WTC11 (cell line): ENCODE data around the gene B3GAT1. TPM values are rescaled to one million over a fixed set of nuclear protein-coding genes. Genes with fewer than 3 reads are reported as not detected.

Experiments used
- ATAC-seq: fragments of 200-7000 bp; cut with Tn5 transposase; 2 replicates; pipeline ENCODE4 v1.10.0; 2021; ENCODE audit warnings: mild to moderate bottlenecking, moderate library complexity
- CTCF ChIA-PET: fragments of 300-600 bp; sonication (Branson Sonifier 250); formaldehyde crosslinking; loops from one replicate; lab custom pipeline; 2021; ENCODE audit warnings: antibody characterized with exemption; lab: Charles Lee
- POLR2A ChIA-PET: fragments of 350-600 bp; sonication (Branson Sonifier 250); formaldehyde crosslinking; loops from one replicate; lab custom pipeline; 2021; ENCODE audit warnings: antibody characterized with exemption; lab: Charles Lee
- DNase-seq: peaks from one replicate; pipeline ENCODE4 v3.0.0; 2021; ENCODE audit warnings: low spot score
- H3K27ac Mint-ChIP-seq: 2 replicates; pipeline ENCODE4 v1.8.0; 2021; ENCODE audit warnings: mixed read lengths
- H3K27me3 Mint-ChIP-seq: 2 replicates; pipeline ENCODE4 v1.8.0; 2021; ENCODE audit warnings: low read depth, mild to moderate bottlenecking, moderate library complexity, mixed read lengths
- H3K36me3 Mint-ChIP-seq: 2 replicates; pipeline ENCODE4 v1.8.0; 2021; ENCODE audit warnings: mixed read lengths
- H3K4me1 Mint-ChIP-seq: 2 replicates; pipeline ENCODE4 v1.8.0; 2022; ENCODE audit warnings: mixed read lengths
- H3K4me3 Mint-ChIP-seq: 2 replicates; pipeline ENCODE4 v1.8.0; 2021; ENCODE audit warnings: mild to moderate bottlenecking, moderate library complexity, mixed read lengths
- H3K9me3 Mint-ChIP-seq: 2 replicates; pipeline ENCODE4 v1.8.0; 2021; ENCODE audit warnings: mixed read lengths
- AR ChIP-seq: fragments of 250-450 bp; sonication (Bioruptor Pico); IDR thresholded peaks from 2 replicates; pipeline ENCODE4 v1.9.0; 2021; ENCODE audit warnings: mild to moderate bottlenecking
- ARID4B ChIP-seq: sonication (generic); formaldehyde crosslinking; IDR thresholded peaks from 2 replicates; pipeline ENCODE4 v1.8.0; 2023; ENCODE audit warnings: missing genetic modification reagents, mild to moderate bottlenecking, borderline replicate concordance
- ATF2 ChIP-seq: sonication (generic); formaldehyde crosslinking; IDR thresholded peaks from 2 replicates; pipeline ENCODE4 v1.8.1; 2022; ENCODE audit warnings: low read depth, missing genetic modification reagents, borderline replicate concordance
- ATF6 ChIP-seq: sonication (generic); formaldehyde crosslinking; IDR thresholded peaks from 2 replicates; pipeline ENCODE4 v1.8.1; 2023; ENCODE audit warnings: mild to moderate bottlenecking, missing genetic modification reagents
- E2F4 ChIP-seq: sonication (generic); formaldehyde crosslinking; IDR thresholded peaks from 2 replicates; pipeline ENCODE4 v1.8.1; 2022; ENCODE audit warnings: low read depth, mild to moderate bottlenecking, moderate library complexity, missing genetic modification reagents, borderline replicate concordance
- FOXK1 ChIP-seq: sonication (generic); formaldehyde crosslinking; IDR thresholded peaks from 2 replicates; pipeline ENCODE4 v1.8.0; 2022; ENCODE audit warnings: mild to moderate bottlenecking, moderate library complexity, missing genetic modification reagents
- FOXP1 ChIP-seq: sonication (generic); formaldehyde crosslinking; IDR thresholded peaks from 2 replicates; pipeline ENCODE4 v1.8.0; 2022; ENCODE audit warnings: missing genetic modification reagents, mild to moderate bottlenecking, moderate library complexity, borderline replicate concordance
- GABPB1 ChIP-seq: sonication (generic); formaldehyde crosslinking; IDR thresholded peaks from 2 replicates; pipeline ENCODE4 v1.8.1; 2023; ENCODE audit warnings: mild to moderate bottlenecking, missing genetic modification reagents
- GTF2I ChIP-seq: fragments of 250-450 bp; sonication (Bioruptor Pico); conservative IDR thresholded peaks from 2 replicates; pipeline ENCODE4 v1.4.0; 2021; ENCODE audit warnings: mild to moderate bottlenecking
- JAZF1 ChIP-seq: fragments of 250-450 bp; sonication (Bioruptor Pico); IDR thresholded peaks from 2 replicates; pipeline ENCODE4 v1.9.0; 2021; ENCODE audit warnings: moderate library complexity, mild to moderate bottlenecking, inconsistent platforms
- JUN ChIP-seq: sonication (generic); formaldehyde crosslinking; IDR thresholded peaks from 2 replicates; pipeline ENCODE4 v1.8.0; 2023; ENCODE audit warnings: mild to moderate bottlenecking, missing genetic modification reagents
- KAT7 ChIP-seq: sonication (generic); formaldehyde crosslinking; IDR thresholded peaks from 2 replicates; pipeline ENCODE4 v1.8.1; 2023; ENCODE audit warnings: missing genetic modification reagents, mild to moderate bottlenecking, borderline replicate concordance
- NR3C1 ChIP-seq: sonication (generic); formaldehyde crosslinking; conservative IDR thresholded peaks from 2 replicates; pipeline ENCODE4 v1.8.1; 2023; ENCODE audit warnings: low read depth, mild to moderate bottlenecking, missing genetic modification reagents
- OVOL2 ChIP-seq: fragments of 250-450 bp; sonication (Bioruptor Pico); IDR thresholded peaks from 2 replicates; pipeline ENCODE4 v1.9.0; 2021; ENCODE audit warnings: mild to moderate bottlenecking, borderline replicate concordance
- TCF7 ChIP-seq: sonication (generic); formaldehyde crosslinking; IDR thresholded peaks from 2 replicates; pipeline ENCODE4 v1.8.0; 2022; ENCODE audit warnings: mild to moderate bottlenecking, low read depth, missing genetic modification reagents, moderate library complexity
- TEAD4 ChIP-seq: sonication (generic); formaldehyde crosslinking; IDR thresholded peaks from 2 replicates; pipeline ENCODE4 v1.8.0; 2022; ENCODE audit warnings: mild to moderate bottlenecking, missing genetic modification reagents
- USF2 ChIP-seq: sonication (generic); formaldehyde crosslinking; IDR thresholded peaks from 2 replicates; pipeline ENCODE4 v1.8.1; 2023; ENCODE audit warnings: mild to moderate bottlenecking, missing genetic modification reagents, moderate library complexity
- ZBTB43 ChIP-seq: sonication (generic); formaldehyde crosslinking; IDR thresholded peaks from 2 replicates; pipeline ENCODE4 v1.8.1; 2023; ENCODE audit warnings: mild to moderate bottlenecking, missing genetic modification reagents
- total RNA-seq: library from RNA; stranded (reverse); gene quantifications from 3 replicates; pipeline ENCODE4 v1.2.3, GENCODE V29; 2021

B3GAT1 gene
- total RNA-seq, 1 experiment from 2014 or later = 30.0 TPM

- H3K27me3 Mint-ChIP-seq = no peaks in the 10 kb centered on the region; the same call in 1 of the 2 replicates
- DNase-seq (no peak), ATAC-seq (no peak)
- H3K4me3 Mint-ChIP-seq = no peak overlapping the region
- ChIA-PET POLR2A (no interaction called here), CTCF (no interaction called here)
- H3K36me3 Mint-ChIP-seq = no peaks in the 10 kb centered on the region
- TF ChIP-seq ATF6 (CRISPR knock-in tag) (no peak), ZBTB43 (no peak), AR (CRISPR knock-in tag) (no peak)
- no peak overlapping the region for H3K27ac Mint-ChIP-seq
- H3K9me3 Mint-ChIP-seq = no peaks in the 10 kb centered on the region
- peaks cover 5% of the 10 kb centered on the region; the same call in 1 of the 2 replicates for H3K4me1 Mint-ChIP-seq
Measured at GRCh38 chr11:134369656-134370525, 42.2 kb downstream of the B3GAT1 start.

- Mint-ChIP-seq H3K4me1 (peaks cover under 1% of the 10 kb centered on the region; the same call in 1 of the 2 replicates), H3K9me3 (no peaks in the 10 kb centered on the region), H3K27me3 (no peaks in the 10 kb centered on the region; the same call in 1 of the 2 replicates), H3K4me3 (no peak overlapping the region), H3K36me3 (no peaks in the 10 kb centered on the region), H3K27ac (no peak overlapping the region)
- ATAC-seq = no peak
- DNase-seq = no peak
- POLR2A ChIA-PET = no interaction called here
- CTCF ChIA-PET = no interaction called here
- TF ChIP-seq KAT7 (CRISPR knock-in tag) (no peak), ARID4B (CRISPR knock-in tag) (no peak), FOXP1 (CRISPR knock-in tag) (no peak), FOXK1 (CRISPR knock-in tag) (no peak), ATF2 (no peak), TEAD4 (CRISPR knock-in tag) (no peak), USF2 (CRISPR knock-in tag) (no peak), NR3C1 (CRISPR knock-in tag) (no peak), E2F4 (CRISPR knock-in tag) (no peak), OVOL2 (CRISPR knock-in tag) (no peak), TCF7 (CRISPR knock-in tag) (no peak), JAZF1 (no peak), GABPB1 (no peak), GTF2I (CRISPR knock-in tag) (no peak), JUN (CRISPR knock-in tag) (no peak)
Measured at GRCh38 chr11:134367781-134368180, 44.3 kb downstream of the B3GAT1 start.
